ENCODE results near the gene FAM163A. TPM values are rescaled to one million over a fixed set of nuclear protein-coding genes. Genes with fewer than 3 reads are reported as not detected.
"Not testable (repeated sequence)": the region's sequence is repeated elsewhere in the genome, so short reads cannot be mapped to it uniquely, and the experiment has no call there.

FAM163A gene
- not detected for polyA plus RNA-seq (2012; ENCODE audit: insufficient read depth, insufficient read length)

DNA sequence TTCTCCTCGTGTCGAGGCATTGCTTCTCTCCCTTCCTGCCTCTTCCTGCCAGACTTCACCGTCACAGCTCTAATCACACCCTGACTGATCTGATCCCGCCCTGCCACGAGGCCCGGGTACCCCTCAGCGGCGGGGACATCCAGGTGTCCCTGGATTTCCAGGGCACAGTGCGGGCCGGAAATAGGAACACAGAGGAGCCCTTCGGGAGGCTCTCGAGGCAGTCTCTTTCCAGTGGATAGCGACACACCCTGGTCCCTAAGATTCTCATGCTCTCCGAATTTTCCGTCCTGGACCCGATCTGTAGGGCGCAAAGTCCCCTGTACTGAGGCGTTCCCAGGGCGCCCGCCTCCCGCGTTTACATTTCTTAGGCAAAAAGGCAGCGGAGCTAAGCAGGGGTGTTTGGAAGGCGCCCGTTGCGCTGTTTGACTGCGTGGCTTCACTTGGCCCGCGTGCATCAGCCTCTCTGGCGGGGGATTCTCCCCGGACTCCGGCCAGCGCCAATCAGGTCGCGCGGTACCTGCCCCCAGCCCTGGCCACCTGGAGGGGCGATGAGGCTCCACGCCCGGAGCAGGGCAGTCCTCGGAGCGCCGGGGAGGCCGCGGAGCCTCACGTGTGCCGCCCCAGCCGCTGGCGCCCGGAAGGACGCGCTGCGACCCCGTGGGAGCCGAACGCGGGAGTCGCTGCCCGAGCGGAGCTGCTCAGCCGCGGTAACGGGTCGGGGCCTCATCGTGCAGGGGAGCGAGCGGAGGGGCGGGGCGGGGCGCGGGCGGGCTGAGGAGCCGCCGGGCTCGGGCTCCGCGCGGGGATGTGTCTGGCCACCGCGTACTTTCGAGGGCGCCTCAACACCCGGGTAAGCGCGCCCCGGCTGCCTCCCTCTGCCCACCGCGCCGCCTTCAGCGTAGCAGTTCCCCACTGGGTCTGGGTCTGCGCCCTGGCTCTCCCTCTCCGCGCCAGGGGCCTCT is at the start of gene FAM163A:
Gene FAM163A, plus strand, starts transcription at position 575 of the 962 bp plus-strand sequence. CDS start 69,807 bp downstream, outside the sequence.
- no peak within 1 kb of the TSS for H3K4me3 ChIP-seq (ENCODE audit: low read length)
- DNase-seq (ENCODE audit: low read depth, low spot score) = no peak

- DNase-seq (ENCODE audit: low read depth, low spot score); H3K4me3 ChIP-seq (ENCODE audit: low read length): not testable (repeated sequence)
Observed at GRCh38 chr1:179694530-179694929, 48.6 kb upstream of the FAM163A start.

DNA sequence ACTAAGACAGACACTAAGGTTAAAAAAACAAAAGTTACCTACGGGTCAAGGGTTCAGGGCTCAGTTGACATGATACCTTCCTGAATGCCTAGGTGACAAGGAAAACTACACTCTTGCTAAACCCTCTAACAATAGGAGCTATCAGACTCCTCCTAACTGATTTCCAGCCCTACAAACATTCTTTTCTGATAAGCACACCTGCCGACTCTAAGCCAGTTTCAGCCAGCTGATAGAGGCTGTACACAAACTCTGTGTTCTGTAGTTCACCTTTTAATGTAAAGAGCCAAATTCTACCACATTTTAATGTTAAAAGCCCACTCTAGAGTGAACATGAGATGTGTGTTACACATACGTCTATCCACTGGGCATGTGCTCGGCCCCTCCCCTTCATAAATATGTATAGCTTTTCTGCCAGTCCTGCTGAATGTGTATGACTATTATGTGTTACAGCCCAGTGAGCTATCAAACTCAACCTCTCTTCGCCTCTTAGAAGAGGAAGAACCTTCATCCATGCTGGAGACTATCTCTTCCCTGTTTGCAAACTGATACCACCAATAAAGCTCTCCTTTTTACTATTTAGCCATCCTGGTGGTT is 40.0 kb upstream of the FAM163A start:
- no peak for DNase-seq (ENCODE audit: low read depth, low spot score)
- H3K4me3 ChIP-seq (ENCODE audit: low read length) = no peak overlapping the region

DNA sequence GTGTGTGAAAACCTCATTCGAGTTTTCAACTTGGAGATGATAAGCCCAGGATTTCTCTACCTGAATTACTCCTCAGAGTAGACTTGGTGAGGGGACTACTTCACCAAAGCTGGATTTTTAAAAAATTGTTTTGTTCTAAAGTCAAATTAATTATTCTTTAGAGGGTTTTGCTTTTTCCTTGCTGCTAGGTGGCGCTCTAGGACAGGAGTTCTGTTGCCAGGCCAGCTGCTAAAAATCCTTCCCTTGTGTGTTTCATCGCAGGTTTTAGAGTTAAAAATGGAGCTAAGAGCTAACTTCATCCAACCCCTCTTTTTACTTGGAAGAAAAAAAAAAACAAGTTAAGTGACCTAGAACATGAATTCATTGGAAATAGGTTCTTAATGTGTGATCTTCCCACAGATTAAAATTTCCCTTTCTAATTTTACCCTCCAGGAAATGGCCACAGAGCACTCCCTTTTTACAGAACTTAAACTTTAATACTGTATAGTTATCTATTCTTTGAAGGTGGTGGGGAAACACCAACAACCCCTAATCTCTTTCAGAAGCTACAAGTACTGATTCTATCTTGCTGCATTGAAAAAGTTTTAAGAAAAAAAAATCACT is 36.7 kb upstream of the FAM163A start:
- H3K4me3 ChIP-seq (ENCODE audit: low read length) = no peak overlapping the region
- DNase-seq (ENCODE audit: low read depth, low spot score) = peak; percentile 50

DNA sequence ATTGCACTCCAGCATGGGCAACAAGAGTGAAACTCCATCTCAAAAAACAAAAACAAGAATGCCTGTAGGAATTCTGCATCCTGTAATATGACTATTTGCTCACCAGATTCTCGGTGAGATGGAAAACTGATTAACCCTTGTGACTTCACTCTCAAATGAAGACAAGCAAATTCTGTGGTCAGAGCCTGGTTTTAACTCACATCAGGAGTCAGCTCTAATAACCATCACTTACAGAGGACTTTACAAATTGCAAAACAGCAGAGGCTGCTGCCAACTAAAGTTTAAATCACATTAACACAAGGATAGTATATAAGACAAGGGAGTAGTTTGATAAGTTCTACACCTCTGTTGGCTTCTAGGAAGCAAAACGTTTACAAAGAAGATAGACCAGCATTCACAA is 35.7 kb upstream of the FAM163A start:
- H3K4me3 ChIP-seq (ENCODE audit: low read length) = no peak overlapping the region
- DNase-seq (ENCODE audit: low read depth, low spot score) = no peak

DNA sequence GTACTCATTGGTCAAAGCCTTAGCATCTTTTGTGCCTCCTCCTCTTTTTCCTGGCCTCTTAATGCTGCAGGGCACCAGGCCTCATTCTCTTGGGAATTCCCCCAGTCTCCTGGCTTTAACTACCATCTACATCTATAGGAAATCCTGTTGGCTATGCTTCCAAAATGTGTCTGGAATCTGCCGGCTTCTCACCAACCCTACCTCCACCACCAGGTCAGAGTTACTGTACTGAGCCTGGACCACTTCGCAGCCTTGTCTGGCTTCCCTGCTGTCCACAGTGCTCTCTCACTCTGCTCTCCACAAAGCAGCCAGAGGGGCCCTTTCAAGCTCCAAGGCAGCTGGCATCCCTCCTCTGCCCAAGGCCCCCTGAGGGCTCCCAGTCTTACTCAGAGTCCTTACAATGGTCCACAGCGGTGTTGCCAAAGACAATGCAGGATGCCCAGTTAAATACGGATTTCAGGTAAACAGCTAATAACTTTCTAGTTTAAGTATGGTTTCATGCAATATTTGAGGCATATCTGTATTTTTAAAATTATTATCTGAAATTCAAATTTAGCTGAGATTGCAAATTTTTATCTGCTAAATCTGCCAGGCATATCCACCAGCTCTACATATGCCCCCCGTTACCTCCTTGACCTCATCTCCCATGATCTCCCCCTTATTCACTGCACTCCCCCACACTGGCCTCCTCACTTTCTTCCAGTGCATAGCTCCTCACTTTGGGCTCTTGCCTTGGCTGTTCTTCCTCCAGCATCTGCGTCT is 34.5 kb upstream of the FAM163A start:
- no peak for DNase-seq (ENCODE audit: low read depth, low spot score)

GRCh38 chr1:179709841-179710329 is 33.2 kb upstream of the FAM163A start:
- H3K4me3 ChIP-seq (ENCODE audit: low read length) = no peak overlapping the region
- peak; percentile 42 for DNase-seq (ENCODE audit: low read depth, low spot score)

More for the DNA sequence above, 34.5 kb upstream of the FAM163A start:
- H3K4me3 ChIP-seq (ENCODE audit: low read length) = no peak overlapping the region

GRCh38 chr1:179714159-179714558 is 28.9 kb upstream of the FAM163A start:
- no peak for DNase-seq (ENCODE audit: low read depth, low spot score)
- H3K4me3 ChIP-seq (ENCODE audit: low read length) = no peak overlapping the region

DNA sequence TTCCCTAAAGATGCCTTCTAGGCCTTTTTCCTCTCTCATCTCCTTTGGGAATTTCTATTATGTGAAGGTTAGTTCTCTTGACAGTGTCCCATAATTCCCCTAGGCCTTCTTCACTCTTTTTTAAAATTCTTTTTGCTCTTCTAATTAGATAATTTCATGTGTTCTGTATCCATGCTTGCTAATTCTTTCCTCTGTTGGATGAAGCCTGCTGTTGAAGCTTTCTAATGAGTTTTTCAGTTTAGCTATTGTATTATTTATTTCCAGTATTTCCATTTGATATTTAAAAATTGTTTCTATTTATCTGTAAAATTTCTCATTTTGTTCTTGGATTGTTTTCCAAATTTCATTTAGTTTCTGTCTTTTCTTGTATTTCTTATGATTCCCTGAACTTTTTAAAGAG is 28.5 kb upstream of the FAM163A start:
- no peak overlapping the region for H3K4me3 ChIP-seq (ENCODE audit: low read length)
- no peak for DNase-seq (ENCODE audit: low read depth, low spot score)

GRCh38 chr1:179719272-179719671 is 23.8 kb upstream of the FAM163A start:
- no peak for DNase-seq (ENCODE audit: low read depth, low spot score)
- no peak overlapping the region for H3K4me3 ChIP-seq (ENCODE audit: low read length)

GRCh38 chr1:179728271-179728670 is 14.8 kb upstream of the FAM163A start:
- DNase-seq (ENCODE audit: low read depth, low spot score) = no peak
- no peak overlapping the region for H3K4me3 ChIP-seq (ENCODE audit: low read length)

- no peak overlapping the region for H3K4me3 ChIP-seq (ENCODE audit: low read length)
- no peak for DNase-seq (ENCODE audit: low read depth, low spot score)
Observed at GRCh38 chr1:179729881-179730280, 13.2 kb upstream of the FAM163A start.

DNA sequence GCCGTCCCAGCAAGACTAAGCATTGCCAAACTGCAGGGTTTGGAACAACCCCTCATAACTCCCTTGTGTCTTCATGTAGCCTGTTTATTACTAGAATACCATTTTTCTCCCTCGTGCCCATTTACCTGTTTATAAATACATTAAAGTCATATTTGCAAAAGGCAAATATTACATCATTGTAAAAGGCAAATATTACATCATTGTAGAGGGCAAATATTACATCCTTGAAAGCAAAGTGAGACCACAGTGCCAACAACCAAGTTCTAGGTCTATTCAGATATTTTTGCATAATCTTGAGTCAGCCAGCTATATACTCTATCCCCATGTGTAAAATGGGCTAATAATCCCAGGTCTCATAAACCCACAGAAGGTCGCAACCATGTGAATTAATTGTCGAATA is 11.4 kb upstream of the FAM163A start:
- no peak for DNase-seq (ENCODE audit: low read depth, low spot score)

DNA sequence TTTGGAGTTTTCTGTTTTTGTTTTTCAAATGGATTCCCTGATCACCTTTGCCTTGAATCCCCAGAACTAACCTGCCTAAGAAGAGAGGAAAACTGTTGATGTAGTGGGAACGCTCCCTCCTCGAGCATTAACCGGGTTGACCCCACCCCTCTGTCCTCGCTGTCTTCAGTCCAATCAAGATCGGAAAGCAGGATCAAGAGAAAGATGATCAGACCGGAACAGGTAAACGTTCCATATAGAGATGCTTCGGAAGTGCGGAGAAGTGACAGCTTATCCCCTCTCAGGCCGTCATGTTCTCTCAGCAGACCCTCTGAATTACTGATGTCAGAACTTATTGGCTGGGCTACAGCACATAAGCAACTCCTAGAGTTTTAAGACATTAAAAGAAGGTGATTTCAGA is 800 bp upstream of the FAM163A start:
- no peak for DNase-seq (ENCODE audit: low read depth, low spot score)
- H3K4me3 ChIP-seq (ENCODE audit: low read length) = no peak overlapping the region

More for the DNA sequence above, 11.4 kb upstream of the FAM163A start:
- H3K4me3 ChIP-seq (ENCODE audit: low read length) = no peak overlapping the region

DNA sequence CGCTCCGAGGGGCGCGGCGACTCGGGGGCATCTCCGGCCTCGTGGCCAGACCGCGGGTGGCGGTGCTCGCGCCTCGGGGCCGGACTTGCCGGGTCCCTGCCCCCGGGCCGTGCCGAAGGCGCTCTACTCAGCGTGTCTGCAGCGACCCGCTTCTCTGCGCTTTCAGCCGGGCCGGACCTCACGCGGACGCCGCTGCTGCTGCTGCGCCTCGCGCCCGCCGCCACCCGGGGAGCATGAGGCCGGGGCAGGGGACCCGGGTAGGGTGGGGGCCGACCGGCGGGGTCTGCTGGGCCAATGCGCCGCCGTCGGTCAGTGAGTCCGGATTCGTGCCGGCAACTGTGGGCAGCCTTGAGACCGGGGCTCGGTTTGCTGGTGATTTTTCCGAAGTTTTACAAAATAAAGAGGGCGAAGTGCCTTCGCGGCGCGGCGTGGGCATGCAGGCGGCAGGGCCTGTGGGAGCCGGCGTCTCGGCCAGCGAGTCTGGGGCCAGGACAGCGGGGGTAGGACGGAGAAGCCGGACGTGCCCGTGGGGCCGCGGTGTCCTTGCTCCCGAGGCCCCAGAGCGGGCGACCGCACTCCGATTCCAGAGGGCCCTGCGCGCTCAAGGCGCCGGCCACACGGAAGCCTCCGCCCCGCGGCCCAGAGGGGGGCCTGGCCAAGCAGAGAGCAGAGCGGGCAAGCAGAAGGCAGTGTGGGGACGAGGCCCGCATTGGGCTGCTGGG is 749 bp downstream of the FAM163A start:
- no peak for DNase-seq (ENCODE audit: low read depth, low spot score)
- no peak overlapping the region for H3K4me3 ChIP-seq (ENCODE audit: low read length)

GRCh38 chr1:179744401-179745130 is 1.5 kb downstream of the FAM163A start:
- DNase-seq (ENCODE audit: low read depth, low spot score) = no peak
- H3K4me3 ChIP-seq (ENCODE audit: low read length) = no peak overlapping the region

DNA sequence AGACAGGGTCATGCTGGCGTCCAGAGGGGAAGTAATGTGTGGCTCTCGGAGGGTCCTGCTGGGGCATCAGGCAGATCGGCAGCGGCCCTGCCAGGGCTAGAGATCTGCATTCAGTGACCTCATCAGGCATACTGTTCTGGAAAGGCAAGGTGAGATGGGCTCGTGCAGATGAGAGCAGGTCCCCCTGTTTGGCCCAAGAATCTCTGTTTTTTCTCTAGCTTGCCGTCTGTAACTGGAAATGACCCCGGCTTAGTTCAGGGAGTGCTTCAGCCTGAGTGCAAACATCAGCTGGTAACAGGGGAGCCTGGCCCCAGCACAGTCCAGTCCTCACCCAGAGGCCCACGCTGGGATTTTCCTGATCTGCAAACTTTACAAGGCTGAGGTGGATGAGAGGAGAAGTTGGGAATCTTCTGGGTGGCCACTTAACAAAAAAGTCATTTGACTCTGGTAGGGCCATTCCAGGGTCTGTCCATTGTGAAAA is 2.1 kb downstream of the FAM163A start:
- H3K4me3 ChIP-seq (ENCODE audit: low read length) = no peak overlapping the region
- DNase-seq (ENCODE audit: low read depth, low spot score) = no peak

DNA sequence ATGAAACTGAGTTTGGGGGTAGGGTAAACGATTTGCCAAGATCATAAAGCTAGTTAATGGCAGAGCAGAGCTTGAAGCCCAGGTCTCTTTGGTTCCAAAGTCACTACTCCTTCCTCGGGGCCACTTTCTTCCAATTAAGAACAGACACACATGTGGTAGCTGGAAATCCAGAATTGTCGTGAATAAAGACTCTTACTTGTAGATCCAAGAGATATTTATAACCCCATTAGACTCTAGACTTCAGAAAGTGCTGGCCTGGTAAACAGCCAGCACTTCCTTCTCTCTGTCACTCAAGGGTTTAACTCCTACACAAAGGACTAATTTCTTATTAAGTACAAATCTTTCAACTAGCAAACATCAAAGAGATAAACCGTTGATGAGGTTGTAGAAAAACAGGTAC is 2.7 kb downstream of the FAM163A start:
- no peak for DNase-seq (ENCODE audit: low read depth, low spot score)
- no peak overlapping the region for H3K4me3 ChIP-seq (ENCODE audit: low read length)

All from Jurkat, Clone E6-1 (cell line).